Spleen (tissue), 11 donors: ENCODE data around the gene PRIMA1. TPM values are rescaled to one million over a fixed set of nuclear protein-coding genes. Genes with fewer than 3 reads are reported as not detected.
"Not testable (repeated sequence)": the region's sequence is repeated elsewhere in the genome, so short reads cannot be mapped to it uniquely, and the experiment has no call there.

Experiments
- DNase-seq: peaks from one replicate; pipeline ENCODE4 v3.0.0-alpha.2; 2020
- H3K27ac ChIP-seq, 8 donors: fragments of 200-600 bp; sonication (generic) in 7 of 8; 1 replicate in 4 of 8; 2 replicates in 4 of 8; pipeline versions ENCODE4 v1.5.0 to v1.8.0; 2016 to 2021; ENCODE audit warnings: inconsistent platforms in 4 of 8, mild to moderate bottlenecking in 4 of 8, moderate library complexity in 1 of 8
- H3K27me3 ChIP-seq, 7 donors: fragments of 200-600 bp; sonication (generic) in 6 of 7; replicated peaks in 1 of 7; 1 replicate in 4 of 7; 2 replicates in 3 of 7; pipeline versions ENCODE4 v1.5.0 to v1.8.0; 2016 to 2021; ENCODE audit warnings: inconsistent platforms in 3 of 7, mild to moderate bottlenecking in 1 of 7
- H3K36me3 ChIP-seq, 6 donors: fragments of 200-600 bp; sonication (generic) in 5 of 6; 1 replicate in 4 of 6; 2 replicates in 2 of 6; pipeline versions ENCODE4 v1.5.0 to v1.8.0; 2016 to 2021; ENCODE audit warnings: inconsistent platforms in 2 of 6
- H3K4me1 ChIP-seq, 6 donors: fragments of 200-600 bp; sonication (generic) in 5 of 6; 1 replicate in 3 of 6; 2 replicates in 3 of 6; pipeline versions ENCODE4 v1.5.0 to v1.8.0; 2016 to 2021; ENCODE audit warnings: inconsistent platforms in 3 of 6
- H3K4me3 ChIP-seq, 8 donors: fragments of 200-600 bp; sonication (generic) in 7 of 8; 1 replicate in 4 of 8; 2 replicates in 4 of 8; pipeline versions ENCODE4 v1.5.0 to v1.8.0; 2016 to 2021; ENCODE audit warnings: inconsistent platforms in 4 of 8, mild to moderate bottlenecking in 4 of 8, moderate library complexity in 2 of 8
- H3K9me3 ChIP-seq, 8 donors: fragments of 200-600 bp; sonication (generic) in 7 of 8; 1 replicate in 4 of 8; 2 replicates in 4 of 8; pipeline versions ENCODE4 v1.5.0 to v1.8.0; 2016 to 2021; ENCODE audit warnings: inconsistent platforms in 4 of 8
- POLR2A ChIP-seq, 3 donors: fragments of 450-650 bp; IDR thresholded peaks; one replicate each; pipeline ENCODE4 v1.5.1; 2017; ENCODE audit warnings: antibody characterized with exemption in 3 of 3, mild to moderate bottlenecking in 1 of 3
- POLR2AphosphoS5 ChIP-seq, 3 donors: sonication (generic); formaldehyde crosslinking; IDR thresholded peaks; one replicate each; pipeline ENCODE4 v1.5.1; 2017; ENCODE audit warnings: antibody characterized with exemption in 3 of 3
- WGBS, 5 donors: extraction: QIAGEN DNeasy Blood & Tissue Kit in 3 of 5; methylation state at CpG; one replicate each; pipeline versions ENCODE4 v1.1.5 to v1.1.7; 2013 to 2018; 5-methylcytosine and 5-hydroxymethylcytosine counted together
- intact Hi-C: fragments of 100-400 bp; cut with DNase I; formaldehyde crosslinking; loops from one replicate; pipeline ENCODE4 v1.15.0; 2023; ENCODE audit warnings: low total_unique reads
- polyA plus RNA-seq, 3 donors: library from polyadenylated mRNA; stranded (reverse); fragments of 200-250 nt; gene quantifications; one replicate each; pipeline ENCODE4 v1.2.1, GENCODE V29; 2013
- total RNA-seq, 7 donors: library from RNA; depleted of rRNA in 3 of 7; stranded (reverse); fragments of >200 nt in 3 of 7; fragmentation: NEBNext Ultra II Directional in 4 of 7; extraction: Animal tissue kit (Norgen Biotek cat#: 25700) in 4 of 7; gene quantifications; one replicate each; pipeline versions ENCODE4 v1.1.0 to v1.2.1, GENCODE V29; 2016 to 2021
- TF ChIP-seq, protein P1 (sequence below), 11 experiments: fragments of 200-600 bp in 7 of 11; fragments of 450-650 bp in 4 of 11; sonication (generic) in 4 of 11; IDR thresholded peaks in 8 of 11; conservative IDR thresholded peaks in 3 of 11; 1 replicate in 7 of 11; 2 replicates in 4 of 11; pipeline versions ENCODE4 v1.4.0 to v1.8.0; 2016 to 2021; ENCODE audit warnings: antibody characterized with exemption in 11 of 11, inconsistent platforms in 4 of 11, mild to moderate bottlenecking in 1 of 11
- donor health status: healthy with polysubstance abuse.
- donor health status: DM: no; HTN: no; CAD: no; lungs with moderate emphysema.
- donor health status: DM: no; HTN: no; CAD: no.
- donor health status: Bipolar disorder and iron deficiency.
- donor health status: healthy.
- donor health status: DM: no; HTN: no; CAD: no.
- donor health status: DM: yes; HTN: yes; CAD: no.

PRIMA1 gene
- total and polyA plus RNA-seq, 10 donors: 0.09 to 2.0 (median 0.23) TPM; not detected in 4

GRCh38 chr14:93811020-93811419, 22.7 kb upstream of the PRIMA1 start:
- no peaks in the 10 kb centered on the region for H3K4me1 ChIP-seq
- no peaks in the 10 kb centered on the region for H3K36me3 ChIP-seq
- no peak for DNase-seq
- peaks cover 0 to 13% (median 0%) of the 10 kb centered on the region in 7 donors for H3K27me3 ChIP-seq
- H3K9me3 ChIP-seq: peaks cover 0 to 53% (median 33%) of the 10 kb centered on the region in 8 donors
- TF ChIP-seq, protein P1, sequence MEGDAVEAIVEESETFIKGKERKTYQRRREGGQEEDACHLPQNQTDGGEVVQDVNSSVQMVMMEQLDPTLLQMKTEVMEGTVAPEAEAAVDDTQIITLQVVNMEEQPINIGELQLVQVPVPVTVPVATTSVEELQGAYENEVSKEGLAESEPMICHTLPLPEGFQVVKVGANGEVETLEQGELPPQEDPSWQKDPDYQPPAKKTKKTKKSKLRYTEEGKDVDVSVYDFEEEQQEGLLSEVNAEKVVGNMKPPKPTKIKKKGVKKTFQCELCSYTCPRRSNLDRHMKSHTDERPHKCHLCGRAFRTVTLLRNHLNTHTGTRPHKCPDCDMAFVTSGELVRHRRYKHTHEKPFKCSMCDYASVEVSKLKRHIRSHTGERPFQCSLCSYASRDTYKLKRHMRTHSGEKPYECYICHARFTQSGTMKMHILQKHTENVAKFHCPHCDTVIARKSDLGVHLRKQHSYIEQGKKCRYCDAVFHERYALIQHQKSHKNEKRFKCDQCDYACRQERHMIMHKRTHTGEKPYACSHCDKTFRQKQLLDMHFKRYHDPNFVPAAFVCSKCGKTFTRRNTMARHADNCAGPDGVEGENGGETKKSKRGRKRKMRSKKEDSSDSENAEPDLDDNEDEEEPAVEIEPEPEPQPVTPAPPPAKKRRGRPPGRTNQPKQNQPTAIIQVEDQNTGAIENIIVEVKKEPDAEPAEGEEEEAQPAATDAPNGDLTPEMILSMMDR (IDR thresholded peaks at IDR 0.05 in 8 of 11, conservative IDR thresholded peaks at IDR 0.05 in 3 of 11): no peak
- no peak for TF ChIP-seq POLR2AphosphoS5 (IDR thresholded peaks at IDR 0.05)
- TF ChIP-seq POLR2A (IDR thresholded peaks at IDR 0.05): no peak
- intact Hi-C loops: no loop called here
- WGBS, 5 donors: 80 to 100% (median 88%) methylated on average over 1 of the region's 1 CpG
- H3K4me3 ChIP-seq: no peak overlapping the region
- no peak overlapping the region for H3K27ac ChIP-seq

GRCh38 chr14:93809491-93810420, 21.5 kb upstream of the PRIMA1 start:
- Histone ChIP-seq H3K27me3 (peaks cover 0 to 13% (median 0%) of the 10 kb centered on the region in 7 donors), H3K9me3 (peaks cover 0 to 41% (median 21%) of the 10 kb centered on the region in 8 donors)
- H3K4me1 ChIP-seq, DNase-seq, intact Hi-C loops, H3K27ac ChIP-seq, H3K4me3 ChIP-seq, H3K36me3 ChIP-seq: not testable (repeated sequence)
- WGBS, 5 donors: 56 to 69% (median 58%) methylated on average over 5 to 6 of the region's 6 CpGs

GRCh38 chr14:93804654-93805053, 16.4 kb upstream of the PRIMA1 start:
- Histone ChIP-seq H3K27me3 (peaks cover 0 to under 1% (median 0%) of the 10 kb centered on the region in 7 donors), H3K4me1 (no peaks in the 10 kb centered on the region), H3K4me3 (no peak overlapping the region), H3K9me3 (peaks cover 0 to 9% (median 2%) of the 10 kb centered on the region in 8 donors), H3K36me3 (no peaks in the 10 kb centered on the region), H3K27ac (no peak overlapping the region)
- 58 to 72% (median 60%) methylated on average over 9 of the region's 9 CpGs for WGBS, 5 donors
- intact Hi-C loops: no loop called here
- no peak for DNase-seq
- TF ChIP-seq, protein P1 (IDR thresholded peaks at IDR 0.05 in 8 of 11, conservative IDR thresholded peaks at IDR 0.05 in 3 of 11): no peak
- no peak for TF ChIP-seq POLR2A (IDR thresholded peaks at IDR 0.05)
- TF ChIP-seq POLR2AphosphoS5 (IDR thresholded peaks at IDR 0.05): no peak

GRCh38 chr14:93803408-93804318, 15.4 kb upstream of the PRIMA1 start:
- Histone ChIP-seq H3K4me3 (no peak overlapping the region), H3K36me3 (no peaks in the 10 kb centered on the region), H3K9me3 (peaks cover 0 to under 1% (median 0%) of the 10 kb centered on the region in 8 donors), H3K4me1 (no peaks in the 10 kb centered on the region), H3K27ac (no peak overlapping the region), H3K27me3 (peaks cover 0 to 8% (median 0%) of the 10 kb centered on the region in 7 donors)
- WGBS, 5 donors: 78 to 89% (median 82%) methylated on average over 15 of the region's 15 CpGs
- intact Hi-C loops: no loop called here
- TF ChIP-seq, protein P1 (IDR thresholded peaks at IDR 0.05 in 8 of 11, conservative IDR thresholded peaks at IDR 0.05 in 3 of 11): no peak
- no peak for TF ChIP-seq POLR2AphosphoS5 (IDR thresholded peaks at IDR 0.05)
- TF ChIP-seq POLR2A (IDR thresholded peaks at IDR 0.05): no peak
- no peak for DNase-seq
